HG03066 (cell line): ENCODE results near the gene SLC25A47.

Source experiments
- ATAC-seq: cut with Tn5 transposase; IDR thresholded peaks from one replicate; pipeline ENCODE4 v1.9.1; 2021; ENCODE audit warnings: low read depth; ENCODE audit not compliant: unreplicated experiment

SLC25A47 gene

DNA sequence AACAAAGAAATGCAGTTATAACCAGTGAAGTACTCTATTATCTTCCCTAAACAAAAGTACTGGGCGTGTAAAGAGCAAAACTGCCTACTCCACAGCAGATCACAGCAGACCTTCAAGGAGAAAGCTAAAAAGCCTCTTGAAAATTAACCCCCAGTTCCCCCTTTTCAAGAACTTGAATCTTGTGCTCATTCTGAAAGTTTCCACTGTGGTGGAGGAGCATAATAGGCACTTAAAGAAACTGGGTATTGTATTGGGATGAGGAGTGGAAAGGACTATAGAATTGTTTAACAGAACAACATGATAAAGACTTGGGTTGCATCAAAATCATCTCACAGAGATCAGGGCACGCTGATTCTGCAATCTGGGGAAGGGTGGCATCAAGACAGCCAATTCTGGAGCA lies 51.1 kb downstream of the SLC25A47 start:
- ATAC-seq = no peak

DNA sequence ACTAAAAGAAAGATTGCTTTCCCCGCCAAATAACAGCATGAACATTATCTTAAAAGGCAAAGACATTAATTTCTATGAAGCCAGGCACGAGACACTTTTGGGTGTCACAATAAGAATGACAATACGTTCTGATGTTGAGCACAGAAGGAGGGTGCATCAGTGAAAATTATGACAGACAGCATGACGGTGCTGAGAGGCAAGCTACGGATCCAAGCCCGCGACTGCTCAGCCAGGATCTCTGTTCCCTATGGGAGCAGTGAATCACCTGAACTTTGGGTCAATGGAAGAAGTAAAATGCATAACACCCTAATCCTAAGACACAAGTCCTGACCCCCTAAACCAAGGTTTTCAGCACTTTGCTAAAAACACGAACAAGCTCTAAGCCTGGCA lies 51.7 kb downstream of the SLC25A47 start:
- ATAC-seq = no peak

DNA sequence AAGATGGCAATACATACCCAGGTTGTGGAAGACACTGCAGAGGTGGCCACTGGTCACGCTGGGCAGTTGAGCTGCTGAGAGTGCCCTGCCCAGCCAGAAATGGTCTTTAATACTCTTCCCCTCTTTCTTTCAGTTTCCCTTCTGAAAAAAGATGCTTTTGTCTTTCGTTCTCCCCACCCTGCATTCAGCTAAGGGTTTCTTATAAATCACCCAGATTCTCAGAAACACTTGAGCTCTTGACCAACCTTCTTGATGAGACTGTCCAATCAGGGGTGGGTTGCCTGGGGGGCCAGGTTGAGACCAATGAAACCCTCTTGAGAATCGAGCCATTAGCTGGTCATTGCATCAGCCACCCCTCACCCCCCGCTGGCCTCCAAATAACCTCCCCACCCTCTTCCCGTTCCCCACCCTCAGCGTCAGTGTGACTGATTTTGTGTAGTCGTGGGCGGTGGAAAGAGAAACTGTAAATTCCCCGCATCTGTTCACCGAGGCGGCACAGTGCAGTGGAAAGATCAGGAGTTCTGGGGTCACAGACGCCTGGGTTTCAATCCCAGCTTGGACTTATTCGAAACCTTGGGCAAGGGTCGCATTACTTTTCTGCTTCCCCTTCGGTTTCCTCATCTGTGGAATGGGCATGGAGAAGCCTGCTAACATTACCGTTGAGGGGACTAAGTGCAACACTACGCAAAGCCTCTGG lies 52.3 kb downstream of the SLC25A47 start:
- ATAC-seq = peak; percentile 38

DNA sequence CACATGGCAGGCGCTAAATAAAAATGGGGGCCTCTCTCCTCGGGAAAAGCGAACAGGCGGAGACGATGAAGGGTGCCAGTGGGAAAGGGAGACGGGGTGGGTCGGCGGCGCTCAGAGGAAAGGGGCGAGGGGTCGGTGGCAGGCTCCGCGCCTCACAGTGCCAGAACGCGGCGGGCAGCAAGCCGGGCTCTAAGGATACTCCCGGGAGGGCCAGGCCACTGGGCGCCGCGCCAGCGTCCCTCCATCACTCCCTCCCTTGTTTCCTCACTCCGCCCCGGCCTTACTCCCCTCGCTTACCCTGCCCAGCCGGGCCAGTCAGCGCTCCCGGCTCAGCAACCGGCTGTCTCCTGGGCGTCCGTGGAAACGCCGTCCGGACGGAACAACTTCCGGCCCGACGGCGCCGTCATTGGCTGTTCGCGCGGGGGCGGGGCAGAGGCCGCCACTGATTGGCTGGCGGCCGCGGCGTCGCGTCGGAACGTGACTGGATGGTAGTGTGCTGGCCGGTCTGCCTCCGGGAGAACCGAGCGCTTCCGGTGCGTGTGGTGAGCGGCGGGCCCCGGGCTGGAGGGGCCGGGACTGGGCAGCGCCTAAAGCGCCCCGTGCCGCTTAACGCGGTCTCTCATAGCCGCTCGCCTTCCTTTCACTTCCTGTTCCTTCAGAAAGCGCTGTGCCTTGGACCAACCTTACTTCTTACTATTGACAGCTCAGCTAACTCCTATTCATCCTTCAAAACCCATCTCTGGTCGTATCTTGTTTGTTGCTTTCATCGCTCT lies 53.0 kb downstream of the SLC25A47 start, which contains the start of gene WDR25:
WDR25 (plus strand) TSS at position 523 of the 773 bp plus-strand sequence.
- peak; percentile 70 for ATAC-seq

DNA sequence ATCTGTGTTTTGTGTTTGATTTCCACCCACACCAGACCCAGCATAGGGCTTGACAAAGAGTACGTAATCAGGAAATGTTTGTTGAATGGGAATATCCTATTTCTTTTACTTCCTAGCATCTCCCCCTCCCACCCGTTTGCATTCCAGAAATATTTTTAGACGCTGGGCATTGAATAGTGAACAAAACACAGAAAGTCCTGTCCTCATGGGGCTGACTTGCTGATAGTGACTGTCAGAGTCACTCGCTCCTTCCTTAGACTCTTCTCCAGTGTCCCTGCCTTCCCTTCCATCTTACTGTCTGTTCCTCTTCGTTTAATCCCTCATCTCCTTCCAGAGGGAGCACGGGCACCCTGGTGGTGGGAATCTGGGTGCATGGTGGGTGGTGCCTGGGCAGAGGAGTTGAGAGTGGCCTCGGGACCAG lies 53.6 kb downstream of the SLC25A47 start:
- ATAC-seq = no peak
